Liver (tissue), 9 donors: ENCODE measurements around the gene COL23A1. TPM values are rescaled to one million over a fixed set of nuclear protein-coding genes. Genes with fewer than 3 reads are reported as not detected.

Source experiments
- DNase-seq: peaks from one replicate; pipeline ENCODE4 v3.0.0-alpha.2; 2017; ENCODE audit warnings: low spot score
- H3K27ac ChIP-seq, 2 donors: one replicate each; pipeline ENCODE4 v1.7.0; 2013; ENCODE audit warnings: inconsistent platforms in 2 of 2, low read length in 2 of 2, control low read depth in 1 of 2, low read depth in 1 of 2, mild to moderate bottlenecking in 1 of 2
- H3K27me3 ChIP-seq, 4 donors: one replicate each; pipeline versions ENCODE4 v1.6.1 to v1.7.0; 2013; ENCODE audit warnings: low read length in 3 of 4, inconsistent platforms in 1 of 4, mild to moderate bottlenecking in 1 of 4, moderate library complexity in 1 of 4; ENCODE audit not compliant: control insufficient read depth in 4 of 4, insufficient read depth in 4 of 4
- H3K36me3 ChIP-seq, 4 donors: one replicate each; pipeline versions ENCODE4 v1.6.1 to v1.7.0; 2013; ENCODE audit warnings: low read length in 3 of 4, mild to moderate bottlenecking in 3 of 4, low read depth in 1 of 4, moderate library complexity in 1 of 4; ENCODE audit not compliant: control insufficient read depth in 4 of 4, insufficient read depth in 3 of 4
- H3K4me1 ChIP-seq, 4 donors: one replicate each; pipeline versions ENCODE4 v1.6.1 to v1.7.0; 2013; ENCODE audit warnings: low read length in 3 of 4, mild to moderate bottlenecking in 3 of 4, moderate library complexity in 1 of 4; ENCODE audit not compliant: control insufficient read depth in 4 of 4, insufficient read depth in 4 of 4
- H3K4me3 ChIP-seq, 3 donors: one replicate each; pipeline versions ENCODE4 v1.6.1 to v1.7.0; 2013; ENCODE audit warnings: low read length in 3 of 3, control low read depth in 1 of 3, low read depth in 1 of 3, mild to moderate bottlenecking in 1 of 3
- H3K9ac ChIP-seq, 2 donors: one replicate each; pipeline ENCODE4 v1.7.0; 2013; ENCODE audit warnings: low read length in 2 of 2, mild to moderate bottlenecking in 2 of 2, moderate library complexity in 2 of 2, control low read depth in 1 of 2, low read depth in 1 of 2
- H3K9me3 ChIP-seq, 4 donors: one replicate each; pipeline versions ENCODE4 v1.6.1 to v1.7.0; 2013; ENCODE audit warnings: low read length in 3 of 4; ENCODE audit not compliant: control insufficient read depth in 4 of 4
- EGR1 ChIP-seq, 2 donors: IDR thresholded peaks; 2 replicates each; pipeline ENCODE4 v1.6.1; 2016 to 2018; ENCODE audit warnings: antibody characterized with exemption in 2 of 2, low read depth in 2 of 2
- FOXA1 ChIP-seq: IDR thresholded peaks from 2 replicates; pipeline ENCODE4 v1.6.1; 2016; ENCODE audit warnings: antibody characterized with exemption
- FOXA2 ChIP-seq: IDR thresholded peaks from 2 replicates; pipeline ENCODE4 v1.6.1; 2016; ENCODE audit warnings: antibody characterized with exemption
- GABPA ChIP-seq, 2 donors: IDR thresholded peaks in 1 of 2; conservative IDR thresholded peaks in 1 of 2; 2 replicates each; pipeline ENCODE4 v1.6.1; 2016; ENCODE audit warnings: antibody characterized with exemption in 2 of 2, mild to moderate bottlenecking in 1 of 2, moderate library complexity in 1 of 2
- HNF4A ChIP-seq, 2 donors: conservative IDR thresholded peaks; 2 replicates each; pipeline ENCODE4 v1.6.1; 2016; ENCODE audit warnings: antibody characterized with exemption in 2 of 2, mild to moderate bottlenecking in 2 of 2
- HNF4G ChIP-seq: IDR thresholded peaks from 2 replicates; pipeline ENCODE4 v1.6.1; 2016; ENCODE audit warnings: antibody characterized with exemption
- JUND ChIP-seq, 2 donors: IDR thresholded peaks; 2 replicates each; pipeline ENCODE4 v1.6.1; 2016; ENCODE audit warnings: antibody characterized with exemption in 2 of 2
- NR2F2 ChIP-seq: IDR thresholded peaks from 2 replicates; pipeline ENCODE4 v1.6.1; 2016; ENCODE audit warnings: antibody characterized with exemption
- RAD21 ChIP-seq, 2 donors: IDR thresholded peaks; 2 replicates each; pipeline ENCODE4 v1.6.1; 2016; ENCODE audit warnings: antibody characterized with exemption in 2 of 2, mild to moderate bottlenecking in 2 of 2
- RXRA ChIP-seq, 2 donors: IDR thresholded peaks; 2 replicates each; pipeline ENCODE4 v1.6.1; 2017 to 2018; ENCODE audit warnings: antibody characterized with exemption in 2 of 2, mild to moderate bottlenecking in 1 of 2
- SP1 ChIP-seq: IDR thresholded peaks from 2 replicates; pipeline ENCODE4 v1.6.1; 2018; ENCODE audit warnings: antibody characterized with exemption, mild to moderate bottlenecking
- TAF1 ChIP-seq: conservative IDR thresholded peaks from 2 replicates; pipeline ENCODE4 v1.6.1; 2016; ENCODE audit warnings: antibody characterized with exemption, mild to moderate bottlenecking
- YY1 ChIP-seq: IDR thresholded peaks from 2 replicates; pipeline ENCODE4 v1.6.1; 2016; ENCODE audit warnings: antibody characterized with exemption, mild to moderate bottlenecking
- ZBTB33 ChIP-seq: IDR thresholded peaks from 2 replicates; pipeline ENCODE4 v1.6.1; 2016; ENCODE audit warnings: antibody characterized with exemption
- WGBS: extraction: QIAGEN DNeasy Blood & Tissue Kit; methylation state at CpG from one replicate; pipeline ENCODE4 v1.1.7; 2013; 5-methylcytosine and 5-hydroxymethylcytosine counted together
- polyA plus RNA-seq, 2 donors: library from polyadenylated mRNA; stranded (reverse) in 1 of 2; unstranded in 1 of 2; fragments of 200-250 nt in 1 of 2; fragments of >200 nt in 1 of 2; fragmentation: Nextera tagmentation in 1 of 2; extraction: Ambion mirVana in 1 of 2; gene quantifications; one replicate each; pipeline versions ENCODE4 v1.2.1 to v1.2.3, GENCODE V29; 2013 to 2015
- total RNA-seq, 2 donors: library from RNA; depleted of rRNA; stranded (reverse); fragments of >200 nt; gene quantifications; one replicate each; pipeline ENCODE4 v1.2.3, GENCODE V29; 2014
- TF ChIP-seq, protein P1 (sequence below): IDR thresholded peaks from 2 replicates; pipeline ENCODE4 v1.6.1; 2016; ENCODE audit warnings: antibody characterized with exemption
- TF ChIP-seq, protein P2 (sequence below): fragments of 150-350 bp; IDR thresholded peaks from 2 replicates; pipeline ENCODE4 v1.5.1; 2017; ENCODE audit warnings: improper control_type of control experiment, low read depth, low read length; ENCODE audit not compliant: missing input control
- TF ChIP-seq, protein P3 (sequence below): IDR thresholded peaks from 2 replicates; pipeline ENCODE4 v1.6.1; 2016; ENCODE audit warnings: antibody characterized with exemption, mild to moderate bottlenecking
- TF ChIP-seq, protein P4 (sequence below): IDR thresholded peaks from 2 replicates; pipeline ENCODE4 v1.6.1; 2016; ENCODE audit warnings: antibody characterized with exemption
- donor health status: healthy.
- donor health status: healthy.
- donor health status: healthy.
- donor health status: healthy.
- donor health status: healthy.

COL23A1 gene
- total and polyA plus RNA-seq, 4 donors: 0.08 to 1.4 (median 0.27) TPM

DNA sequence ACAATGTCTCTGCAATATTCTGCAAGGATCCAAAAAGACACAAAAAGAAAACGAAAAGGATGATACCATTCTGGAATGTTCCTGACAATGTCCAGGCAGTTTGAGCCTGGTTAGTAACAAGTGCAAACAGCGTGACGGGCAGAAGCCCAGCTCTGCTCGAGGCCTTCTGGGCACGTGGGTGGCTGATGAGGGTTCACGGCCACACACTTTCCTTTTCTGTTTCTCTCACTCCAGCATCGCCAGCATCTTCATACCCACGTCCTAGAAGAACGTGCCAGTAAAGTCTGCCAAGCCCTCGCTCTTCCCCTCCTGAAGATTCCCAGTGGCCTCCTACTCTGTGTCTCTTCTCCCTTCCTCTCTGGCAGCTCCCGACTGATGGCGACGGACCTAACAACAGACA lies 36.7 kb downstream of the COL23A1 start:
- DNase-seq: no peak
- Histone ChIP-seq H3K4me3 (no peak overlapping the region), H3K27ac (no peak overlapping the region), H3K9ac (no peak overlapping the region), H3K9me3 (no peaks in the 10 kb centered on the region), H3K4me1 (no peaks in the 10 kb centered on the region), H3K27me3 (no peaks in the 10 kb centered on the region), H3K36me3 (no peaks in the 10 kb centered on the region)
- TF ChIP-seq FOXA2: no peak
- TF ChIP-seq TAF1: no peak
- TF ChIP-seq ZBTB33: no peak
- TF ChIP-seq RXRA (IDR thresholded peaks at IDR 0.05): no peak
- TF ChIP-seq, protein P1, sequence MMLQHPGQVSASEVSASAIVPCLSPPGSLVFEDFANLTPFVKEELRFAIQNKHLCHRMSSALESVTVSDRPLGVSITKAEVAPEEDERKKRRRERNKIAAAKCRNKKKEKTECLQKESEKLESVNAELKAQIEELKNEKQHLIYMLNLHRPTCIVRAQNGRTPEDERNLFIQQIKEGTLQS: no peak
- no peak for TF ChIP-seq SP1
- no peak for TF ChIP-seq GABPA (IDR thresholded peaks at IDR 0.05 in 1 of 2, conservative IDR thresholded peaks at IDR 0.05 in 1 of 2)
- no peak for TF ChIP-seq HNF4G
- WGBS: 79% methylated on average over 13 of the region's 13 CpGs

DNA sequence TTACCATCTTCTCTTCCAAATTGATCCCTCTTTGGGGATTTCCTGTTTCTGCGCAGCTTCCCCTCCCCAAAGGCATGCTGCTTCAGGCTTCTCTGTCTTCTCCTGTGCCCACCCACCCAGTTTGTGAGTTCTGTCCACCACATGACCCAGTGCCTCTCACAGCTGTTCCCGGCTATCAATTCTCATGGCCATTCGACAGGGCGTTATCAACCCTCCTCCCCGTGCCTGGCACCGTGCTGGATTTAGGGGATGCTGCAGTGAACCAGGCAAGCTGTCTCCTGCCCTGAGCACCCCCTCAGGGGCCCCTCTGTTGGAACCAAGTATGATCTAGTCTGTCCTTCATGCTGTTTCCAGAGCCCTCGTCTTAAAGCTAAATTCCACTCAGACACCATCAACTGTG lies 38.7 kb downstream of the COL23A1 start:
- H3K27ac ChIP-seq: no peak overlapping the region
- H3K27me3 ChIP-seq: no peaks in the 10 kb centered on the region
- H3K4me1 ChIP-seq: no peaks in the 10 kb centered on the region
- H3K9me3 ChIP-seq: no peaks in the 10 kb centered on the region
- H3K36me3 ChIP-seq: no peaks in the 10 kb centered on the region
- TF ChIP-seq TAF1 (no peak), RXRA (IDR thresholded peaks at IDR 0.05) (no peak), JUND (IDR thresholded peaks at IDR 0.05) (no peak), FOXA2 (no peak)
- no peak overlapping the region for H3K9ac ChIP-seq
- H3K4me3 ChIP-seq: no peak overlapping the region
- DNase-seq: no peak
- 80% methylated on average over 7 of the region's 7 CpGs for WGBS

DNA sequence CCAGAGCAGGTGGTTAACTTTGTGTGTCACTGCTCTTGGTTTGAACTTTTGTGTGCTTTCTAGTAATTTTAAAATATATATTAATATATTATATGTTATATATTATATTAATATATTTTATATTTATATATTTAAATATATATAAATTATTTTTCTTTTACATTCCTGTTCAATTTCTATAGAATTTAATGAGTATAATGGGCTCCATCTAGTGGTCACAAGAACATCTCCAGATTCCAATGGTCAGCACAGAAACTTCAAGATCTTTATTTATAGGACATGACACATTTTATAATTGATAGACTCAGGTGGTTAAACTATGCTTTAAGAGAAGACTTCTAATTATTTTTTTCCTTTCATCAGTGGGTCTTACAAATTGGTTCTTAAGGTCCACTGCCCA lies 39.1 kb downstream of the COL23A1 start:
- Histone ChIP-seq H3K27ac (no peak overlapping the region), H3K27me3 (no peaks in the 10 kb centered on the region), H3K4me3 (no peak overlapping the region), H3K9ac (no peak overlapping the region), H3K4me1 (no peaks in the 10 kb centered on the region), H3K9me3 (no peaks in the 10 kb centered on the region), H3K36me3 (no peaks in the 10 kb centered on the region)
- no peak for DNase-seq
- TF ChIP-seq FOXA1: no peak
- TF ChIP-seq HNF4G: no peak
- no peak for TF ChIP-seq HNF4A (conservative IDR thresholded peaks at IDR 0.05)
- no peak for TF ChIP-seq ZBTB33
- TF ChIP-seq, protein P2, sequence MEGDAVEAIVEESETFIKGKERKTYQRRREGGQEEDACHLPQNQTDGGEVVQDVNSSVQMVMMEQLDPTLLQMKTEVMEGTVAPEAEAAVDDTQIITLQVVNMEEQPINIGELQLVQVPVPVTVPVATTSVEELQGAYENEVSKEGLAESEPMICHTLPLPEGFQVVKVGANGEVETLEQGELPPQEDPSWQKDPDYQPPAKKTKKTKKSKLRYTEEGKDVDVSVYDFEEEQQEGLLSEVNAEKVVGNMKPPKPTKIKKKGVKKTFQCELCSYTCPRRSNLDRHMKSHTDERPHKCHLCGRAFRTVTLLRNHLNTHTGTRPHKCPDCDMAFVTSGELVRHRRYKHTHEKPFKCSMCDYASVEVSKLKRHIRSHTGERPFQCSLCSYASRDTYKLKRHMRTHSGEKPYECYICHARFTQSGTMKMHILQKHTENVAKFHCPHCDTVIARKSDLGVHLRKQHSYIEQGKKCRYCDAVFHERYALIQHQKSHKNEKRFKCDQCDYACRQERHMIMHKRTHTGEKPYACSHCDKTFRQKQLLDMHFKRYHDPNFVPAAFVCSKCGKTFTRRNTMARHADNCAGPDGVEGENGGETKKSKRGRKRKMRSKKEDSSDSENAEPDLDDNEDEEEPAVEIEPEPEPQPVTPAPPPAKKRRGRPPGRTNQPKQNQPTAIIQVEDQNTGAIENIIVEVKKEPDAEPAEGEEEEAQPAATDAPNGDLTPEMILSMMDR: peak; percentile 50
- TF ChIP-seq, protein P3, sequence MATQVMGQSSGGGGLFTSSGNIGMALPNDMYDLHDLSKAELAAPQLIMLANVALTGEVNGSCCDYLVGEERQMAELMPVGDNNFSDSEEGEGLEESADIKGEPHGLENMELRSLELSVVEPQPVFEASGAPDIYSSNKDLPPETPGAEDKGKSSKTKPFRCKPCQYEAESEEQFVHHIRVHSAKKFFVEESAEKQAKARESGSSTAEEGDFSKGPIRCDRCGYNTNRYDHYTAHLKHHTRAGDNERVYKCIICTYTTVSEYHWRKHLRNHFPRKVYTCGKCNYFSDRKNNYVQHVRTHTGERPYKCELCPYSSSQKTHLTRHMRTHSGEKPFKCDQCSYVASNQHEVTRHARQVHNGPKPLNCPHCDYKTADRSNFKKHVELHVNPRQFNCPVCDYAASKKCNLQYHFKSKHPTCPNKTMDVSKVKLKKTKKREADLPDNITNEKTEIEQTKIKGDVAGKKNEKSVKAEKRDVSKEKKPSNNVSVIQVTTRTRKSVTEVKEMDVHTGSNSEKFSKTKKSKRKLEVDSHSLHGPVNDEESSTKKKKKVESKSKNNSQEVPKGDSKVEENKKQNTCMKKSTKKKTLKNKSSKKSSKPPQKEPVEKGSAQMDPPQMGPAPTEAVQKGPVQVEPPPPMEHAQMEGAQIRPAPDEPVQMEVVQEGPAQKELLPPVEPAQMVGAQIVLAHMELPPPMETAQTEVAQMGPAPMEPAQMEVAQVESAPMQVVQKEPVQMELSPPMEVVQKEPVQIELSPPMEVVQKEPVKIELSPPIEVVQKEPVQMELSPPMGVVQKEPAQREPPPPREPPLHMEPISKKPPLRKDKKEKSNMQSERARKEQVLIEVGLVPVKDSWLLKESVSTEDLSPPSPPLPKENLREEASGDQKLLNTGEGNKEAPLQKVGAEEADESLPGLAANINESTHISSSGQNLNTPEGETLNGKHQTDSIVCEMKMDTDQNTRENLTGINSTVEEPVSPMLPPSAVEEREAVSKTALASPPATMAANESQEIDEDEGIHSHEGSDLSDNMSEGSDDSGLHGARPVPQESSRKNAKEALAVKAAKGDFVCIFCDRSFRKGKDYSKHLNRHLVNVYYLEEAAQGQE: no peak
- TF ChIP-seq, protein P4, sequence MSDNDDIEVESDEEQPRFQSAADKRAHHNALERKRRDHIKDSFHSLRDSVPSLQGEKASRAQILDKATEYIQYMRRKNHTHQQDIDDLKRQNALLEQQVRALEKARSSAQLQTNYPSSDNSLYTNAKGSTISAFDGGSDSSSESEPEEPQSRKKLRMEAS: no peak
- no peak for TF ChIP-seq SP1
- TF ChIP-seq EGR1 (IDR thresholded peaks at IDR 0.05; ENCODE audit: low read depth in 2 of 2): no peak
- no peak for TF ChIP-seq FOXA2
- no peak for TF ChIP-seq TAF1
- TF ChIP-seq, protein P1: no peak
- no peak for TF ChIP-seq GABPA (IDR thresholded peaks at IDR 0.05 in 1 of 2, conservative IDR thresholded peaks at IDR 0.05 in 1 of 2)
- no peak for TF ChIP-seq JUND (IDR thresholded peaks at IDR 0.05)
- TF ChIP-seq NR2F2: no peak
- peak; percentile 68 to 73 for TF ChIP-seq RAD21 (IDR thresholded peaks at IDR 0.05)
- no peak for TF ChIP-seq RXRA (IDR thresholded peaks at IDR 0.05)
- TF ChIP-seq YY1: no peak
